ENCODE data around the gene SMYD4. TPM values are rescaled to one million over a fixed set of nuclear protein-coding genes. Genes with fewer than 3 reads are reported as not detected.
"Not testable (repeated sequence)": the region's sequence is repeated elsewhere in the genome, so short reads cannot be mapped to it uniquely, and the experiment has no call there.

Gene SMYD4
- total and polyA plus RNA-seq, 8 donors = 4.0 to 8.9 (median 5.7) TPM

DNA sequence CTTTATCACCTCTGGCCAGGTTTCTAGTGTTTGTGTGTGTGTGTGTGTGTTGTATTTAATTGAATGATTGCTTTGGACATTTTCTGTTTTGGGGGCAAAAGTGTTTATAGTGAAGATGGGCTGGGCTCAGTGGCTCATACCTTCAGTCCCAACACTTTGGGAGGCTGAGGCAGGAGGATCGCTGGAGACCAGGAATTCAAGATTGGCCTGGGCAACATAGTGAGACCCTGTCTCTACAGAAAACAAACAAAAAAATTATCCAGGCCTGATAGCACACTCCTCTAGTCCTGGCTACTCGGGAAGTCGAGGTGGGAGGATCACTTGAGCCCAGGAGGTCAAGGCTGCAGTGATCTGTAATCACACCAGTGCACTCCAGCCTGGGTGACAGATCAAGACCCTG is 37.6 kb upstream of the SMYD4 start:
- 63 to 65% methylated on average over 3 of the region's 3 CpGs for WGBS, 2 donors
- Histone ChIP-seq H3K36me3 (peaks cover 0 to 3% (median 0%) of the 10 kb centered on the region in 3 donors), H3K4me1 (no peaks in the 10 kb centered on the region), H3K27ac (no peak overlapping the region), H3K4me3 (no peak overlapping the region), H3K27me3 (no peaks in the 10 kb centered on the region), H3K9me3 (no peaks in the 10 kb centered on the region)
- DNase-seq = no peak
- no peak for ATAC-seq
- intact Hi-C loops (cut with DNase I) = loop anchor here in 1 of 3 donors (10.0 kb wide), 1 partner anchor 143 kb away; the partner anchor contains the start of gene WDR81
- TF ChIP-seq, protein P1, sequence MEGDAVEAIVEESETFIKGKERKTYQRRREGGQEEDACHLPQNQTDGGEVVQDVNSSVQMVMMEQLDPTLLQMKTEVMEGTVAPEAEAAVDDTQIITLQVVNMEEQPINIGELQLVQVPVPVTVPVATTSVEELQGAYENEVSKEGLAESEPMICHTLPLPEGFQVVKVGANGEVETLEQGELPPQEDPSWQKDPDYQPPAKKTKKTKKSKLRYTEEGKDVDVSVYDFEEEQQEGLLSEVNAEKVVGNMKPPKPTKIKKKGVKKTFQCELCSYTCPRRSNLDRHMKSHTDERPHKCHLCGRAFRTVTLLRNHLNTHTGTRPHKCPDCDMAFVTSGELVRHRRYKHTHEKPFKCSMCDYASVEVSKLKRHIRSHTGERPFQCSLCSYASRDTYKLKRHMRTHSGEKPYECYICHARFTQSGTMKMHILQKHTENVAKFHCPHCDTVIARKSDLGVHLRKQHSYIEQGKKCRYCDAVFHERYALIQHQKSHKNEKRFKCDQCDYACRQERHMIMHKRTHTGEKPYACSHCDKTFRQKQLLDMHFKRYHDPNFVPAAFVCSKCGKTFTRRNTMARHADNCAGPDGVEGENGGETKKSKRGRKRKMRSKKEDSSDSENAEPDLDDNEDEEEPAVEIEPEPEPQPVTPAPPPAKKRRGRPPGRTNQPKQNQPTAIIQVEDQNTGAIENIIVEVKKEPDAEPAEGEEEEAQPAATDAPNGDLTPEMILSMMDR (IDR thresholded peaks at IDR 0.05) = no peak
- no peak for FAIRE-seq

DNA sequence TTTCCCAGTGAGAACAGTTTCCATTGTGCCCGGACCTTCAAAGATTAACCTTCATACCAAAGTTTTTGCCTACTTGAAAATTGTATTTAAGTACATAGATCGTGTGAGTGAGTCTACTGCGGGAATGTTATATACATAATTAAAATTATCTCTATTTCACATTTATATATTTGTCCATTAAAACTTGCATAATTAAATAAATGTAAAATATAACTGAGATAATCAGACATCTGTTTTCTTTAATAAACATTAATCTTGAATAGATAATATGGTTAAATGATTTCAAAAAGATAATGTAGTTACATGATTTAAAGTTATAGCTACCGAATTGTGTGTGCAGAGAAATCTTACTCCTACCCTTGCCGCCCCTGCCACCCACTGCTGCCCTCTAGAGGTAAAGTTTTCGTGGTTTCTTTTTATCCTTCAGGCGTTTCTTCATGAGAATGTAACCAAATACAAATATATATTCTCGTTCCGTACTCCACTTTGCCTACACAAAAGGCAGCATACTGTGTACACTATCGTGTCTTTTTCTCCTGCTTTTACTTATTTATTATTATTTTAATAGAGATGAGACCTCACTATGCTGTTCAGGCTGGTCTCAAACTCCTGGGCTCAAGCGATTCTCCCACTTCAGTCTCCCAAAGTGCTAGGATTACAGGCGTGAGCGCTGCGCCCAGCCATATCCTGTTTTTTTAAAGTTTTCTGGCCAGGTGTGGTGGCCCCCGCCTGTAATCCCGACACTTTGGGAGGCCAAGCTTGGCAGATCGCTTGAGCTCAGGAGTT is 35.7 kb upstream of the SMYD4 start:
- Histone ChIP-seq H3K4me1 (no peaks in the 10 kb centered on the region), H3K4me3 (no peak overlapping the region), H3K36me3 (no peaks in the 10 kb centered on the region), H3K9me3 (no peaks in the 10 kb centered on the region), H3K27me3 (no peaks in the 10 kb centered on the region), H3K27ac (no peak overlapping the region)
- FAIRE-seq = peak; percentile 63
- intact Hi-C loops (cut with DNase I) = loop anchor here in 1 of 3 donors (10.0 kb wide), 1 partner anchor 141 kb away; the partner anchor contains the start of gene WDR81
- ATAC-seq = peak in 3 of 4 donors; percentile 81 to 82 (median 81)
- TF ChIP-seq, protein P1 (IDR thresholded peaks at IDR 0.05) = peak; percentile 20 to 62 (median 41)
- WGBS, 2 donors = 52 to 57% methylated on average over 17 of the region's 17 CpGs
- DNase-seq = peak in 3 of 6 donors; percentile 11 to 41 (median 20)

DNA sequence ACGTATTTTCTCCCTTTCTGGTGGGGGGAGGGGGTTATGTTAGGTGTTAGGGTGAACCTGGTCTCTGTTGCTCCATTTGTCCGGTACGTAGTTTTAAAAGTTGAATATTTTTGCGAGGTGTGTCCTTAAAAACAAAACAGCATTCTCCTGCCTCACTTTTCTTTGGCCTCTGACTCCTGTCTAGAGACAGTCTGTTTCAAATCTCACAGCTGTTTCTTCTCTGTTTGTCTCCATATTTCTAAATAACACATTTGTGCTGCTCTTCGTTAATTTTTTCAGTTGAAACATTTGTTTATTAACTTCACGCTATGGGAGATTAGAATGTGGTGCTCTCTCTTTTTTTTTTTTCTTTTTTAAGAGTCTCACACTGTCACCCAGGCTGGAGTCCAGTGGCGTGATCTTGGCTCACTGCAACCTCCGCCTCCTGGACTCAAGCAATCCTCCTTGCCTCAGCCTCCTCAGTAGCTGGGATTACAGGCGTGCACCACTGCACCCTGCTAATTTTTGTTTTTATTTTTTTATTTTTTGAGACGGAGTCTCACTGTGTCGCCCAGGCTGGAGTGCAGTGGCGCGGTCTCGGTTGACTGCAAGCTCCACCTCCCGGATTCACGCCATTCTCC is 31.8 kb upstream of the SMYD4 start:
- Histone ChIP-seq H3K27me3 (no peaks in the 10 kb centered on the region), H3K27ac (no peak overlapping the region), H3K4me1 (no peaks in the 10 kb centered on the region), H3K9me3 (no peaks in the 10 kb centered on the region), H3K36me3 (no peaks in the 10 kb centered on the region), H3K4me3 (no peak overlapping the region)
- intact Hi-C loops (cut with DNase I) = loop anchor here in 1 of 3 donors (10.0 kb wide), 1 partner anchor 137 kb away; the partner anchor contains the start of gene WDR81
- ATAC-seq (no peak), FAIRE-seq (no peak), DNase-seq (no peak)
- TF ChIP-seq, protein P1 (IDR thresholded peaks at IDR 0.05) = no peak
- WGBS, 2 donors = 91 to 93% methylated on average over 16 of the region's 16 CpGs

DNA sequence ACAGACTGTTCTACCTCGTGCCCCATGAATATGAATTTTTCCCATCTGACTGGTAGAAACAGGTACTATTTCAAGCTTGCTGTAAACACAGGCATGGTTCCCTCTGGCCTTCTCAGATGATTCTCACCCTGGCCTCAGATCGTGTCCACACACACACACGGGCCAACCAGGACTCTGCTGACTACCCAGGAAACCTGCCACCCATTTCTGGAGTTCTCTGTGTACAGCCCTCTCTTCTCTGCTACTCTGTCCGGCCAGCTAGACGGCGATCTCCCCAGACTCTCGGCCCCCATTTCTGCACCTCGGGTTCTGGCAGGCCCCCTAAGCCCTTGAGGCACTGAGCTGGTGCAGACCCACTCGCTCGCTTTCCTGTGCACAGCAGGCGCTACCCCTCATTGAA is 31.3 kb upstream of the SMYD4 start:
- DNase-seq = no peak
- ATAC-seq = no peak
- H3K9me3 ChIP-seq = no peaks in the 10 kb centered on the region
- H3K4me3 ChIP-seq = no peak overlapping the region
- intact Hi-C loops (cut with DNase I) = loop anchor here in 1 of 3 donors (10.0 kb wide), 1 partner anchor 136 kb away; the partner anchor contains the start of gene WDR81
- TF ChIP-seq, protein P1 (IDR thresholded peaks at IDR 0.05) = no peak
- no peaks in the 10 kb centered on the region for H3K4me1 ChIP-seq
- no peak overlapping the region for H3K27ac ChIP-seq
- WGBS, 2 donors = 89% methylated on average over 11 of the region's 11 CpGs
- no peaks in the 10 kb centered on the region for H3K36me3 ChIP-seq
- no peaks in the 10 kb centered on the region for H3K27me3 ChIP-seq
- FAIRE-seq = no peak

DNA sequence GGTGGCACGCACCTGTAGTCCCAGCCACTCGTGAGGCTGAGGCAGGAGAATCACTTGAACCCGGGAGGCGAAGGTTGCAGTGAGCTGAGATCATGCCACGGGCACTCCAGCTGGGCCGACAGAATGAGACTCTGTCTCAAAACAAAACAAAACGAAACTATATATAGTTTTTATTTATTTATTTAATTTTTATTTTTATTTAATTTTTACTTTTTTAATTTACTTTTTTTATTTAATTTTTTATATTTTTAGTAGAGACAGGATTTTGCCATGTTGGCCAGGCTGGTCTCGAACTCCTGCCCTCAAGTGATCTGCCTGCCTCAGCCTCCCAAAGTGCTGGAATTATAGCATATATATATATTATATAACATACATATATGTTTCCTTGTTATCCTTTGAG is 26.8 kb upstream of the SMYD4 start:
- H3K4me3 ChIP-seq; FAIRE-seq; DNase-seq; H3K9me3 ChIP-seq; H3K4me1 ChIP-seq; H3K27ac ChIP-seq; H3K27me3 ChIP-seq; ATAC-seq; intact Hi-C loops (cut with DNase I): not testable (repeated sequence)
- peaks cover 0 to 21% (median 13%) of the 10 kb centered on the region in 3 donors for H3K36me3 ChIP-seq
- 90 to 96% methylated on average over 8 of the region's 8 CpGs for WGBS, 2 donors
